Suppressor macrophage treated with lipopolysaccharide for 1 hour (primary cell): Measurements from ENCODE around the gene ZNF792.
"Not testable (repeated sequence)": the region's sequence is repeated elsewhere in the genome, so short reads cannot be mapped to it uniquely, and the experiment has no call there.

Experiments used
- DNase-seq, 3 donors: peaks; one replicate each; pipeline ENCODE4 v3.0.0-alpha.2; 2020 to 2022

The ZNF792 gene

DNA sequence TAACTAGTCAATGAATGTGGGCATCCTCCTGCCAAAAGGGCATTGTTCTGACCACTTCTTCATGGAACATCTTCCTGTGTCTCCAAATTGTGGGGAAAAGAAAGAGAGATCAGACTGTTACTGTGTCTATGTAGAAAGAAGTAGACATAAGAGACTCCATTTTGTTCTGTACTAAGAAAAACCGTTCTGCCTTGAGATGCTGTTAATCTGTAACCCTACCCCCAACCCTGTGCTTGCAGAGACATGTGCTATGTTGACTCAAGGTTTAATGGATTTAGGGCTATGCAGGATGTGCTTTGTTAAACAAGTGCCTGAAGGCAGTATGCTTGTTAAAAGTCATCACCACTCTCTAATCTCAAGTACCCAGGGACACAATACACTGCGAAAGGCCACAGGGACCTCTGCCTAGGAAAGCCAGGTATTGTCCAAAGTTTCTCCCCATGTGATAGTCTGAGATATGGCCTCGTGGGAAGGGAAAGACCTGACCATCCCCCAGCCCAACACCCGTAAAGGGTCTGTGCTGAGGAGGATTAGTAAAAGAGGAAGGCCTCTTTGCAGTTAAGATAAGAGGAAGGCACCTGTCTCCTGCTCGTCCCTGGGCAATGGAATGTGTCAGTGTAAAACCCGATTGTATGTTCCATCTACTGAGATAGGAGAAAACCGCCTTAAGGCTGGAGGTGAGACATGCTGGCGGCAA is 43.8 kb downstream of the ZNF792 start:
- not testable (repeated sequence) for DNase-seq

DNA sequence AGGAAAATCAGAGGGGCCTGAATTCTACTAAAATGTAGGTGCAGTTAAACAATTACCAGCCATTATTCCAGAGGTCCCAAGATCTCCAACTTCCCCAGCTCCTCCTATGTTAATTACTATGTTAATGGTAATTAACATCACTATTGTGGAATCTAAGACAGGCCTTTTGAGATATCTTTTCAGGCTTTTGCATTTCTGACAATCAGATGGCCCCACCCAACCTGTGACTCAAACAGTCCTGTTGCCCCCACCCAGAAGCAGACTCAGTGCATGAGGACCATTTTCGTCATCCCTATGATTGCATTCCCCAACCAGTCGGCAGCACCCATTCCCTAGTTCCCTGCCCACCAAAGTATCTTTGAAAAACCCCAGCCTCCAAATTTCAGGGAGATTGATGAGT is 45.8 kb downstream of the ZNF792 start:
- no peak for DNase-seq

DNA sequence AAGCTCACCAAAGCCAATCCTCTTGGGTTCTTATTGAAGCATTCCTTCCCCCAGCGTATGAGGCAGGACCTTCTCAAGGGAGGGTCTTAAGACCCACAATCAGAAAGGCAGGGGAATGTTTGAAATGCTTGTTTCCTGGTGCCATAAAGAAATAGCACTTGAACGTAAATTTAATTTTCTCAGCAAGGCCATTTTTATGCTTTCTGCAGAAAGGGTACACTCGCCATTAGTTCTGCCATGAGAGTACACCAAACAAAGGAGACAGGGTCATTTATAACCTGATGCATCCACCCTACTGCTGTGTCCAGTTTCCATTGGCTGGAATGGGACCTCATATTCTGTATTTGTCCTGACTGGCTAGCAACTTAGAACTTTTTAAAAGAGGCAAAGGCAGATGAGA is 46.9 kb downstream of the ZNF792 start:
- not testable (repeated sequence) for DNase-seq

DNA sequence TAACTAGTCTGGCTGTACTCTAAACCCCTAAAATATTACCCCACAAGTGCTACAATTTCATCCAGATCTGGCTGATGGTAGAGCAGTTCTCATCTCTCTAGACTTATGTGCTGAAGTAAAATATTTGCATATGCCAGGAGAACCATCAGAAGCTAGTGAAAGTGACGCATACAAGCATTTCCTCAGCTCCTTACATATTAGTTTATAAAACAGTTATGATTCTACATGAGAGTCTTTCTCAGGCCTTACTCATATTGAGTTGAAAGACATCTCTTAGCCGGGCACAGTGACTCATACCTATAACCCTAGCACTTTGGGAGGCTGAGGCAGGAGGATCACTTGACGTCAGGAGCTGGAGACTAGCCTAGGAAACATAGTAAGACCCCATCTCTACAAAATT is 53.3 kb downstream of the ZNF792 start:
- no peak for DNase-seq
